Measurements from ENCODE around the gene ETDC. TPM values are rescaled to one million over a fixed set of nuclear protein-coding genes. Genes with fewer than 3 reads are reported as not detected.
"Not testable (repeated sequence)": the region's sequence is repeated elsewhere in the genome, so short reads cannot be mapped to it uniquely, and the experiment has no call there.

The ETDC gene
- not detected in 2 replicates for polyA plus RNA-seq (2013)

- Histone ChIP-seq H3K4me1 (ENCODE audit: control insufficient read depth in 1 of 2, insufficient read depth in 2 of 2, low read length in 2 of 2) (no peaks in the 10 kb centered on the region), H3K9me3 (ENCODE audit: insufficient read depth, low read depth, low read length) (no peaks in the 10 kb centered on the region), H2BK12ac (ENCODE audit: low read length) (no peak within 1 kb of the TSS), H3K14ac (ENCODE audit: low read length) (no peak within 1 kb of the TSS), H4K12ac (ENCODE audit: low read depth, low read length) (no peak within 1 kb of the TSS), H2AK5ac (ENCODE audit: low read length) (no peak within 1 kb of the TSS), H2BK5ac (ENCODE audit: low read depth, low read length, poor library complexity) (no peak within 1 kb of the TSS), H3K79me2 (ENCODE audit: control insufficient read depth, insufficient read depth, low read length, poor library complexity) (no peaks in the 10 kb centered on the region), H3K4me3 (ENCODE audit: low read depth, low read length) (no peak within 1 kb of the TSS), H3K27me3 (ENCODE audit: insufficient read depth, low read length) (no peaks in the 10 kb centered on the region), H3K4me2 (ENCODE audit: low read length) (no peak within 1 kb of the TSS), H3K18ac (ENCODE audit: low read length) (no peak within 1 kb of the TSS), H3K79me1 (ENCODE audit: low read length) (no peaks in the 10 kb centered on the region), H3K27ac (ENCODE audit: low read depth, low read length) (no peak within 1 kb of the TSS), H3K4ac (ENCODE audit: low read depth, low read length) (no peak within 1 kb of the TSS), H4K8ac (ENCODE audit: low read depth, low read length) (no peak within 1 kb of the TSS), H2BK120ac (ENCODE audit: insufficient read depth, low read length, poor library complexity) (no peak within 1 kb of the TSS), H4K91ac (ENCODE audit: low read depth, low read length) (no peak within 1 kb of the TSS), H3K36me3 (ENCODE audit: control insufficient read depth in 1 of 2, insufficient read depth in 2 of 2, low read length in 2 of 2) (no peaks in the 10 kb centered on the region), H3K23ac (ENCODE audit: low read length) (no peak within 1 kb of the TSS), H3K9ac (ENCODE audit: low read length) (no peak within 1 kb of the TSS), H2AFZ (ENCODE audit: insufficient read depth, low read length, poor library complexity) (no peak within 1 kb of the TSS)
- WGBS (ENCODE audit: extremely low coverage, insufficient coverage, insufficient read length) = no CpG with 5 or more reads among the region's 1 CpG
- DNase-seq = no peak
These were observed at the start of gene ETDC for GRCh38 chrX:135309430-135309923. Gene ETDC (plus strand): TSS chrX:135309480. CDS start chrX:135309480, 0 bp downstream.

GRCh38 chrX:135260976-135261375 lies 48.3 kb upstream of the ETDC start:
- not testable (repeated sequence) for H4K12ac ChIP-seq (ENCODE audit: low read depth, low read length); H4K91ac ChIP-seq (ENCODE audit: low read depth, low read length); H2AFZ ChIP-seq (ENCODE audit: insufficient read depth, low read length, poor library complexity); H3K79me2 ChIP-seq (ENCODE audit: control insufficient read depth, insufficient read depth, low read length, poor library complexity); H3K4me3 ChIP-seq (ENCODE audit: low read depth, low read length); H3K4ac ChIP-seq (ENCODE audit: low read depth, low read length); H2BK12ac ChIP-seq (ENCODE audit: low read length); H2BK120ac ChIP-seq (ENCODE audit: insufficient read depth, low read length, poor library complexity); H4K8ac ChIP-seq (ENCODE audit: low read depth, low read length); H3K23ac ChIP-seq (ENCODE audit: low read length); H3K9ac ChIP-seq (ENCODE audit: low read length); H3K4me2 ChIP-seq (ENCODE audit: low read length); H3K79me1 ChIP-seq (ENCODE audit: low read length); DNase-seq; H3K18ac ChIP-seq (ENCODE audit: low read length); H2AK5ac ChIP-seq (ENCODE audit: low read length); H2BK5ac ChIP-seq (ENCODE audit: low read depth, low read length, poor library complexity); H3K27me3 ChIP-seq (ENCODE audit: insufficient read depth, low read length); H3K9me3 ChIP-seq (ENCODE audit: insufficient read depth, low read depth, low read length); H3K4me1 ChIP-seq (ENCODE audit: control insufficient read depth in 1 of 2, insufficient read depth in 2 of 2, low read length in 2 of 2); H3K27ac ChIP-seq (ENCODE audit: low read depth, low read length); H3K36me3 ChIP-seq (ENCODE audit: control insufficient read depth in 1 of 2, insufficient read depth in 2 of 2, low read length in 2 of 2); H3K14ac ChIP-seq (ENCODE audit: low read length)
- WGBS (ENCODE audit: extremely low coverage, insufficient coverage, insufficient read length) = no CpG with 5 or more reads among the region's 2 CpGs

DNA sequence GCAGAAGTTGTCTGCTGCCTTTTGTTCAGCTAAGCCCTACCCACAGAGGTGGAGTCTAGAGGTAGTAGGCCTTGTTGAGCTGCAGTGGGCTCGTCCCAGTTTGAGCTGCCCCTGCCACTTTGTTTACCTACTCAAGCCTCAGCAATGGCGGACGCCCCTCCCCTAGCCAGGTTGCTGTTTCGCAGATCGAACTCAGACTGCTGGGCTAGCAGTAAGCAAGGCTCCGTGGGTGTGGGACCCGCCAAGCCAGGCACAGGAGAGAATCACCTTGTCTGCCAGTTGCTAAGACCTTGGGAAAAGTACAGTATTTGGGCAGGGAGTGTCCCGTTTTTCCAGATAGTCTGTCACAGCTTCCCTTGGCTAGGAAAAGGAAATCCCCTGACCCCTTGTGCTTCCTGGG lies 45.9 kb upstream of the ETDC start:
- H4K12ac ChIP-seq (ENCODE audit: low read depth, low read length); H3K14ac ChIP-seq (ENCODE audit: low read length); H3K18ac ChIP-seq (ENCODE audit: low read length); H3K4ac ChIP-seq (ENCODE audit: low read depth, low read length); H3K9me3 ChIP-seq (ENCODE audit: insufficient read depth, low read depth, low read length); H3K4me1 ChIP-seq (ENCODE audit: control insufficient read depth in 1 of 2, insufficient read depth in 2 of 2, low read length in 2 of 2); H3K9ac ChIP-seq (ENCODE audit: low read length); H3K79me2 ChIP-seq (ENCODE audit: control insufficient read depth, insufficient read depth, low read length, poor library complexity); H3K23ac ChIP-seq (ENCODE audit: low read length); H3K27ac ChIP-seq (ENCODE audit: low read depth, low read length); H3K4me2 ChIP-seq (ENCODE audit: low read length); H3K4me3 ChIP-seq (ENCODE audit: low read depth, low read length); H3K79me1 ChIP-seq (ENCODE audit: low read length); H2AFZ ChIP-seq (ENCODE audit: insufficient read depth, low read length, poor library complexity); H2BK120ac ChIP-seq (ENCODE audit: insufficient read depth, low read length, poor library complexity); H3K36me3 ChIP-seq (ENCODE audit: control insufficient read depth in 1 of 2, insufficient read depth in 2 of 2, low read length in 2 of 2); DNase-seq; H3K27me3 ChIP-seq (ENCODE audit: insufficient read depth, low read length); H4K91ac ChIP-seq (ENCODE audit: low read depth, low read length); H2BK5ac ChIP-seq (ENCODE audit: low read depth, low read length, poor library complexity); H2BK12ac ChIP-seq (ENCODE audit: low read length); H4K8ac ChIP-seq (ENCODE audit: low read depth, low read length); H2AK5ac ChIP-seq (ENCODE audit: low read length): not testable (repeated sequence)
- no CpG with 5 or more reads among the region's 8 CpGs for WGBS (ENCODE audit: extremely low coverage, insufficient coverage, insufficient read length)

- no peak overlapping the region for H2BK120ac ChIP-seq (ENCODE audit: insufficient read depth, low read length, poor library complexity)
- H3K4ac ChIP-seq (ENCODE audit: low read depth, low read length) = no peak overlapping the region
- H3K27me3 ChIP-seq (ENCODE audit: insufficient read depth, low read length) = no peaks in the 10 kb centered on the region
- H3K9me3 ChIP-seq (ENCODE audit: insufficient read depth, low read depth, low read length) = no peaks in the 10 kb centered on the region
- no peaks in the 10 kb centered on the region for H3K4me1 ChIP-seq (ENCODE audit: control insufficient read depth in 1 of 2, insufficient read depth in 2 of 2, low read length in 2 of 2)
- no peak overlapping the region for H4K91ac ChIP-seq (ENCODE audit: low read depth, low read length)
- no peak overlapping the region for H2AFZ ChIP-seq (ENCODE audit: insufficient read depth, low read length, poor library complexity)
- no peak overlapping the region for H2AK5ac ChIP-seq (ENCODE audit: low read length)
- WGBS (ENCODE audit: extremely low coverage, insufficient coverage, insufficient read length) = no CpG with 5 or more reads among the region's 4 CpGs
- H3K36me3 ChIP-seq (ENCODE audit: control insufficient read depth in 1 of 2, insufficient read depth in 2 of 2, low read length in 2 of 2) = no peaks in the 10 kb centered on the region
- H3K79me1 ChIP-seq (ENCODE audit: low read length) = no peaks in the 10 kb centered on the region
- no peak overlapping the region for H2BK5ac ChIP-seq (ENCODE audit: low read depth, low read length, poor library complexity)
- no peak overlapping the region for H4K12ac ChIP-seq (ENCODE audit: low read depth, low read length)
- no peak overlapping the region for H3K27ac ChIP-seq (ENCODE audit: low read depth, low read length)
- H3K18ac ChIP-seq (ENCODE audit: low read length) = no peak overlapping the region
- DNase-seq = no peak
- H3K14ac ChIP-seq (ENCODE audit: low read length) = no peak overlapping the region
- no peak overlapping the region for H4K8ac ChIP-seq (ENCODE audit: low read depth, low read length)
- H3K9ac ChIP-seq (ENCODE audit: low read length) = no peak overlapping the region
- H3K4me2 ChIP-seq (ENCODE audit: low read length) = no peak overlapping the region
- no peaks in the 10 kb centered on the region for H3K79me2 ChIP-seq (ENCODE audit: control insufficient read depth, insufficient read depth, low read length, poor library complexity)
- no peak overlapping the region for H3K4me3 ChIP-seq (ENCODE audit: low read depth, low read length)
- no peak overlapping the region for H3K23ac ChIP-seq (ENCODE audit: low read length)
- H2BK12ac ChIP-seq (ENCODE audit: low read length) = no peak overlapping the region
These were observed 45.1 kb upstream of the ETDC start for GRCh38 chrX:135264206-135264605.

All from trophoblast cell (in vitro differentiated cells and primary cell).